ENCODE measurements around the gene PRR35.

Gene PRR35

GRCh38 chr16:565419-566330 is 5.5 kb downstream of the PRR35 start:
- no peak for DNase-seq

- DNase-seq: peak; percentile 53
Measured at GRCh38 chr16:566475-567372, 6.5 kb downstream of the PRR35 start, which contains the start of gene NHLRC4. NHLRC4 (plus strand) TSS chr16:567005; CDS start chr16:568048, 1,043 bp downstream.

GRCh38 chr16:567373-568256 is 7.4 kb downstream of the PRR35 start:
- DNase-seq: no peak

- DNase-seq: no peak
Measured at GRCh38 chr16:568401-569258, 8.4 kb downstream of the PRR35 start.

GRCh38 chr16:569445-570254 is 9.5 kb downstream of the PRR35 start, which contains the start of gene PIGQ:
PIGQ (plus strand) TSS chr16:569968; CDS start chr16:574075, 4,107 bp downstream.
- DNase-seq: peak; percentile 52

- no peak for DNase-seq
Measured at GRCh38 chr16:572865-573650, 12.9 kb downstream of the PRR35 start.

- DNase-seq: no peak
Measured at GRCh38 chr16:574021-574760, 14.0 kb downstream of the PRR35 start.

- no peak for DNase-seq
Measured at GRCh38 chr16:575354-576196, 15.4 kb downstream of the PRR35 start.

- DNase-seq: no peak
Measured at GRCh38 chr16:576197-576822, 16.1 kb downstream of the PRR35 start.

GRCh38 chr16:576823-577201 is 16.6 kb downstream of the PRR35 start:
- DNase-seq: no peak

GRCh38 chr16:577796-578195 is 17.6 kb downstream of the PRR35 start:
- no peak for DNase-seq

GRCh38 chr16:578232-578869 is 18.2 kb downstream of the PRR35 start:
- DNase-seq: no peak

- peak; percentile 30 for DNase-seq
Measured at GRCh38 chr16:578870-579405, 18.7 kb downstream of the PRR35 start.

- no peak for DNase-seq
Measured at GRCh38 chr16:580141-580945, 20.1 kb downstream of the PRR35 start.

GRCh38 chr16:580946-581498 is 20.8 kb downstream of the PRR35 start:
- no peak for DNase-seq

All from activated gamma-delta T cell treated with Interleukin-2 at 50 U/mL for 16 hours (primary cell).